Cardiac muscle cell (in vitro differentiated cells and primary cell): ENCODE data around the gene EML6. TPM values are rescaled to one million over a fixed set of nuclear protein-coding genes. Genes with fewer than 3 reads are reported as not detected.

Experiments
- DNase-seq, 2 donors: peaks; one replicate each; pipeline versions ENCODE4 v3.0.0 to v3.0.0-alpha.2; 2010 to 2017; ENCODE audit warnings: low read depth in 1 of 2, low spot score in 1 of 2
- H3K27ac ChIP-seq: fragments of 200-600 bp; sonication (generic); 2 replicates; pipeline ENCODE4 v1.5.1; 2016
- H3K27me3 ChIP-seq: fragments of 200-600 bp; sonication (generic); 2 replicates; pipeline ENCODE4 v1.6.0; 2016; ENCODE audit warnings: control low read depth
- H3K36me3 ChIP-seq: fragments of 200-600 bp; sonication (generic); 2 replicates; pipeline ENCODE4 v1.5.1; 2016; ENCODE audit warnings: control low read depth
- H3K4me1 ChIP-seq: fragments of 200-600 bp; sonication (generic); 2 replicates; pipeline ENCODE4 v1.8.1; 2017; ENCODE audit warnings: low read depth, mild to moderate bottlenecking, mixed run types
- H3K4me3 ChIP-seq: fragments of 200-600 bp; sonication (generic); 2 replicates; pipeline ENCODE4 v1.5.1; 2016; ENCODE audit warnings: mild to moderate bottlenecking
- H3K9me3 ChIP-seq: fragments of 200-600 bp; sonication (generic); 2 replicates; pipeline ENCODE4 v1.5.1; 2017; ENCODE audit warnings: low read depth, mild to moderate bottlenecking, control low read depth
- CTCF ChIP-seq: IDR thresholded peaks from 2 replicates; pipeline ENCODE4 v1.5.1; 2012; ENCODE audit warnings: low read depth, mild to moderate bottlenecking, low read length
- polyA plus RNA-seq: library from polyadenylated mRNA; unstranded; fragments of >200 nt; fragmentation: Nextera tagmentation; extraction: Ambion mirVana; gene quantifications from 2 replicates; pipeline ENCODE4 v1.2.1, GENCODE V29; 2016
- total RNA-seq: library from RNA; depleted of rRNA; stranded (reverse); fragments of >200 nt; gene quantifications from 2 replicates; pipeline ENCODE4 v1.2.3, GENCODE V29; 2016

Gene EML6
- total and polyA plus RNA-seq, 2 experiments from 2014 or later = 0.89 to 1.3 TPM

- Histone ChIP-seq H3K27me3 (no peaks in the 10 kb centered on the region), H3K4me1 (peaks cover 60% of the 10 kb centered on the region), H3K27ac (peak overlapping the region; percentile 84), H3K36me3 (no peaks in the 10 kb centered on the region), H3K4me3 (no peak overlapping the region), H3K9me3 (no peaks in the 10 kb centered on the region)
- no peak for TF ChIP-seq CTCF
- DNase-seq = no peak
These were observed 288.6 kb downstream of the EML6 start for GRCh38 chr2:55011831-55012671.

DNA sequence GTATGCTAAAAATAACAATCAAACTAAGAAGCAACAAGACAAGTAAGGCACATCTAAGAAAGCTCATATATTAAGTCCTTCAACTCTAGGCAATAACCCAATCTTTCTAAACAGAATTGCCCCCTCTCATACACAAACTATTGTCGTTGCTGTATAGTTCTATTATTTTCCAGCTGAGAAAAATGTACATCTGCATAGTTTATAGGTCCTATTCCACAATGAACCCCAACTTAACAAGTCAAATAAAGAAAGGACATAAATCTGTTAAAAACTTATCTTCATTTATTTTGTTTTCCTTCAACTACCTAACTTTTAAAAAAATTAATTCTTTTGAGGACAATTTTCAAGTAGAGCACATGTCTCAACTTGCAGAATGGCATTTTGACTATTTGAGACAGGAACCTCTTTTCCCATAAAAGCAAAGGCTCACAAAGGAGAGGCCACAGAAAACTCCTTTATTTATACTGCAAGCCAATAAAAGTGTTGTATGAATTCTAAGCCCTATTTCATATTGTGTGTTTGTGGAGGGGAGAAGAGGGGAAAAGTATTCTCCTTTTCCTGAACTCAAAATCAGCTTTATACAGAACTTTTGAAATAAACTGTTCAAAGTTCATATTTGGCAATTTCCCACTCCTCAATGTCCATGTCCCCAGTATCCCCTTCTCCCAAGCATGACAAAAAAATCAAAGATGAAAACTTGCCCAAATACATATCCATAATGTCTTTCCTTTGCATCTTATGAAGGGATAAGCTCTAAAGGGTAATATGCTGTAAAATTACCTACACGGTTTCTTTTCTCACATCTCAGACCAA is 289.4 kb downstream of the EML6 start:
- DNase-seq = no peak
- peak overlapping the region; percentile 84 for H3K27ac ChIP-seq
- peaks cover 5% of the 10 kb centered on the region for H3K36me3 ChIP-seq
- peaks cover 52% of the 10 kb centered on the region for H3K4me1 ChIP-seq
- H3K4me3 ChIP-seq = no peak overlapping the region
- no peaks in the 10 kb centered on the region for H3K27me3 ChIP-seq
- TF ChIP-seq CTCF = no peak
- no peaks in the 10 kb centered on the region for H3K9me3 ChIP-seq

- Histone ChIP-seq H3K36me3 (peaks cover 7% of the 10 kb centered on the region), H3K4me3 (no peak overlapping the region), H3K9me3 (no peaks in the 10 kb centered on the region), H3K4me1 (peaks cover 51% of the 10 kb centered on the region), H3K27me3 (no peaks in the 10 kb centered on the region), H3K27ac (peak overlapping the region; percentile 84)
- TF ChIP-seq CTCF = peak; percentile 15
- DNase-seq = no peak
These were observed 290.5 kb downstream of the EML6 start for GRCh38 chr2:55013936-55014335.

DNA sequence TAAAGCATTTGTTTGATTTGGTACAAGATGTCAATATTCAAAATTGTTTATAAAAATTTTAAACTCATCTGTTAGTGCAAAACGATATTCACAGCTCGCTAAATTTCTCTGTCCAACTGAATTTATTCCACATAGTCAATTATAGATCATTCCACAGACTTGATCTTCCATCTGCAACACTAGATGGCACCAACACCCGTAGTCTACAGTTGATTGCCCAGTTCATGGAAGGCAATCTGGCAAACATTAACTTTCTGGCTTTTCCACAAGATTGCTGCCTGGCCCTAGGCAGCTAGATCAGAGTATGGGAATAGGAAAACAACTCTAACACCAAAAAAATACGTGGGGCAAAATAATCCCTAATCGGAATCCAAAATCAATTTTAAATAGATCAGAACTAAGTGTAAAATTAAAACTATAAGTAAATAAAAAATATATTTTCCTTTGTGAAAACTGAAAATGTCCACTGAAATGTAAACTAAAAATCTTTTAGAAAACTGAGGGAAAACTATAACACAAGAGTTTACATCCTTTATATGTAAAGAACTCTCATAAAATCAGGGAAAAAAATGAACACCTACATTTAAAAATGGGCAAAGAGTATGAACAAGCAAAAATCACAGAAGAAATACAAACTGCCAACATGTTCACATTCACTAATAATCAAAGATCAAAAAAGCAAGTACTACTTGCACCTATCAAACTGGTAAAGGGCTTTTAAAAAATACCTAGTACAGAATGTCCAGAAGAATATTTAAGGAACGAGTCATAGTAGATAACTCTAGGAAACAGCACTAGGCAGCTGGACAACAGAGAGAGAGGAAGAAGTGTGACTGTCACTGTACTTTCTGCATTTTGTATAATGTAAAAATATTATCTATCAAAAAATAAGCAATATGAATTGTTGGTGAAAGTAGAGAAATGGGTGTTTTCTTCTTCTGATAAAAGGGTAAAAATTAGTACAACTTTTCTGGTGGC is 291.8 kb downstream of the EML6 start:
- peak; percentile 72 for TF ChIP-seq CTCF
- Histone ChIP-seq H3K36me3 (peaks cover 7% of the 10 kb centered on the region), H3K9me3 (no peaks in the 10 kb centered on the region), H3K4me1 (peaks cover 42% of the 10 kb centered on the region), H3K4me3 (no peak overlapping the region), H3K27ac (no peak overlapping the region), H3K27me3 (no peaks in the 10 kb centered on the region)
- DNase-seq = peak; percentile 62 to 83

DNA sequence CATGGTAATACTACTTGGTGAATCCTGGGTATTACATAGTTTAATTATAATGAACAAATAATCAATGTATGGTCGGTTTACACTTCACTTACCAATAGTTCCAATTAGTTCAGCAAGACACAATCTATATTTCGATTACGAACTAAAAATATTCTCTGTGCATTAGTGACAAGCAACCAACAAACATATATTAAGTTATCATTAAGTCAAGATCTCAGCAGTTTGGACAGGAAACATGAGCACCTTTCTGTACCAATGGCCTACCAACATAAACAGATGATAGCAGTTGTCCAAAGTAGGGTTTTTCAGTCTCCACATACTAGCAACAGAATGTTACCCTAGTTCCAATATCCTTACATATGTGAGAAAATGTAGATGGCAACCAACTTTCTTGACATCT is 294.0 kb downstream of the EML6 start:
- Histone ChIP-seq H3K36me3 (peaks cover 7% of the 10 kb centered on the region), H3K4me1 (peaks cover 20% of the 10 kb centered on the region), H3K9me3 (no peaks in the 10 kb centered on the region), H3K27me3 (no peaks in the 10 kb centered on the region), H3K27ac (peak overlapping the region; percentile 6), H3K4me3 (no peak overlapping the region)
- no peak for DNase-seq
- no peak for TF ChIP-seq CTCF
